HG02759 (cell line): ENCODE data around the gene PNPO.

Experiments
- ATAC-seq: cut with Tn5 transposase; IDR thresholded peaks from one replicate; pipeline ENCODE4 v1.9.1; 2021; ENCODE audit warnings: mild to moderate bottlenecking, moderate library complexity; ENCODE audit not compliant: unreplicated experiment

Gene PNPO

DNA sequence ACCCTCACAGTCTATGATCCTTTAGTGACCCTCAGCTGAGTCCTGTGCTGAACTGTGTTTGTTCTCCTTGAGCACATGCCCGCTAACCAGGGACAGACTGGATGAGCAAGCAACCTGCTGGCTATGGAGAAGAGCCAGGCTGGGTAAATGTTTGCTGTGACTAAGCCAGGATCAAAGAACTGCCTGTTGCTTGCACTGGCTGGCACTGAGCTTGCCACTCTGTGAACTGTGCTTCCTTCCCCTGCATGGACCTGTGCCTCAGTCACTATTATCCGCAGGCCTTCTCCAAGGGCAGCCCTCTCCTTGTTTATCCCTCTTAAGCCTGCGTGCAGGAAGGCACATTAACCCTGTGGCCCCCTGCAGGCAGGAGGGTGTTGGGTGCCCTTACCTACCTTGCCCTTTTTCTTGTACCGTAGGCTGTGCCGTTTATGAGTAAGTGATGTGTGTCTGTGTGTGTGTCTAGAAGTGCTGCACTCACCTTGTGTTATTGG, 7.4 kb downstream of the PNPO start:
- no peak for ATAC-seq

DNA sequence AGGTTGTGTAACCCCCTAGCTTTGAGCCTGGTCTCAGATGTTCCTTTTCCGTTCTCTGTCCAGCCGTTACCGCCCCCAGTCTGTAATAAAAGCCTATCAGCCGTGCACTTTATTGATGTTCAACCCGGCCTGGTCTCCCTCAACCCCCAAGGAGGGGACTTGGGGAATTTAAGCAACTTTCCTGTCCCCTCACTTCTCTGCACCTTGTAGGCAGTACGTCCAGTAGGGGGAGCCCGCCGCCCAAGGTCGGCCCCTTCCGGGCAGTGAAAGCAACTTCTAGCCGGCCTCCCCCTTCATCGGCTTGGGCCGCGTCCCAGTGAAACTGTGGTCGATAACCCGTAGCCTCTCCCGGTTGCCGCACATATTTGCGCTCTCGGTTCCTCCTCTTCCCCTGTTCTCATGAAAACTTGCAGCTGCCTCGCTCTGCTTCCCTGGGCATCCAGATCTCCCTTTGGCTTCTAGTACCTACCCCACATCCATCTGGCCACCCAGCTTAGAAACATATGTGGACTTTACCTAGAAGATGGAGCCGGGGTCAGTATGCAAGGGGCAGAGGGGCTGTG, 7.9 kb downstream of the PNPO start:
- ATAC-seq: peak; percentile 69

GRCh38 chr17:47949946-47950345, 8.6 kb downstream of the PNPO start:
- ATAC-seq: peak; percentile 30

- ATAC-seq: no peak
These were observed 9.1 kb downstream of the PNPO start for GRCh38 chr17:47950448-47950847.

- ATAC-seq: no peak
These were observed 11.0 kb downstream of the PNPO start for GRCh38 chr17:47952171-47953021.

DNA sequence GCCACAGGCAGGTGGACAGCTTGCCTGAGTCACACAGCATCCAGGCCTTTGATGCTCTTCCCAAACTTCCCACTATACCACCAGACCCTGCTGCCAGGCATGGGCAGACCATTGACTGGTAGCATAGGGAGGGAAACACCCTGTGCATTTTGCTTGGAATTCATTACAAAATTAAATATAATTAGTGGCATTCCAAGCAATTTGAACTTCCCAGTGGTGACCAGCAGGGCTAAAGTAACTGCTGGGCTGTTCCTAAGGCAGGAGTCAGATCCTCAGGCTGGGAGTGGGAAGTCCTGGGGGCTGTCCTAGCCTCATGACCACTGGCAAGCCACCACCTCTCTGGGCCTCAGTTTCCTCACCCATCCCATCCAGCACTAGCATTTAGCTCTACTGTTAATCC, 12.5 kb downstream of the PNPO start:
- ATAC-seq: no peak

DNA sequence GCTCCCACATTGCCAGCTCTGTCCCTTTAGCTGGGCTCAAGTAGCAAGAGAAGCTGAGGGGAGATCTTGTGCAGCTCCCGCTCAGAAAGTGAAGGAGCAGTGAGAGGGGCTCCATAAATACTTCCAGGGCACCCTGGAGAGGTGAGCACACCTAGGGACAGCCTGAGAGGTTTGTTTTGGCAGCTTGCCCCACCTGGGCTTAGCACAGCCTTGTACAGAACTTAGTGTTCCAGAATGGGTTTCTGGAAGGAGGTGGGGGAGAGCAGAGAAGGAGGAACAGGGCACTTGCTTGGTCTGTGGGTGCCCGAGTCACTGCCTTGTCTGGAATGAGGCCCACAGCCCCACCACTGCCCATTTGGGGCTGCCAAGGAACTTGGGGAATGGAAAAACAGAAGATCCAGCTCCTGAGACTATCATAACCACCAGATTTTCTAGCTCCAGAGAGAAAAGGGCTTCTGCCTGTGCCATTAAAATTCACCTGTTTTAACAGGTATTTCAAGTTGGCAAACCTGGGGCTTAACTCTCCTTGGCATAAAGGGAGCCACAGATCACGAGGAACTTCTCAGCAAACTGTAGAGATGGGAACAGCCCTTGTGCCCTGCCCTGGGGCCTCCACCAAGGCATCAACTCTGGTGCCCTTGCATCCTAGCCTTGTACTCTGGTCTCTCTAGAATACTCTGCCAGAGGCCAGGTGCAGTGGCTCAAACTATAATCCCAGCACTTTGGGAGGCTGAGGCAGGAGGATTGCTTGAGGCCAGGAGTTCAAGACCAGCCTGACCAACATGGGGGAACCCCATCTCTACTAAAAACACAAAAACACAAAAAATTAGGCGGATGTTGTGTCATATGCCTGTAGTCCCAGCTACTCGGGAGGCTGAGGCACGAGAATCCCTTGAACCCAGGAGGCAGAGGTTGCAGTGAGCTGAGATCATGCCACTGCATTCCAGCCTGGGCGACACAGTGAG, 14.4 kb downstream of the PNPO start:
- ATAC-seq: no peak

GRCh38 chr17:47956791-47957590, 15.6 kb downstream of the PNPO start:
- ATAC-seq: no peak

GRCh38 chr17:47957591-47958490, 16.5 kb downstream of the PNPO start, which contains the start of gene PRR15L:
Gene PRR15L, minus strand, starts transcription at chr17:47957883. Its CDS starts 4,649 bp downstream, at chr17:47953234.
- no peak for ATAC-seq

DNA sequence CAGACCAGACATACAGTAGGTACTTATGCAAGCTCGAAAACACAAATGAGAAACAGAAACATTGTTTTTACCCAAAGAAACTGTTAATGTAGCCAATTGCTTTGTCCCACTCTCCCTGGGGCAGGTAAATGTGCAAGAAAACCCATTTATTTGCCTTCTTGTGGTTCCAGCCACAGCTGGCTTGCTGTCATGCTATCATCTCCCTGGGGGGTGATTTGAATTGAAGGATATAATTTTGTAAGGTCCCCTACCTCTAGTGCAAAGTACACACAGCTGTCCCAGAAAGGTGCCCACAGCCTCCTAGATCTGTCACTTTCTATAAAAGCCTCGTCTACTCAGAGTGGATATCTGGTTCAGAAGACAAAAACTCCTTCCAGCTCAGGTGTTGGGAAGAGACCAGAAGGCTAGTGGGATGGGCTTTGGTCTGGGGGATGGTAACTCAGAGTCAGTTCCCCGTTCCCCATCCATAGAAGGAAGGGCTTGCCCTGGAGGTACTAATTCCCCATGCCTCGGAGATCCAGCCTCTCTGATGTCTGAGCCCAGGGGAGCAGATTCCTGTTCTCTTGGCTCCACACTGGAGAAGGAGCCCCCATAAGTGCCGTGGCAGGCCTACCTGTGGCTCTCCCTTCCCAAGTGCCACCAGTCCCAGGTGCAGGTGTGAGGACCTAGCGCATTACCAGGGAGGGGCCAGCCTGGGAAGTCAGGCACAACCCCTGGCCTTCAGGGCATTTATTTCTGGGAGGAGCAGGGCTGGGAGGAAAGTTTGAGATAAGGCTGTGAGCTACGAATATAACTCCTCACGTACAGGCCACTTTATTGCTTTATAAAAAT, 18.7 kb downstream of the PNPO start:
- ATAC-seq: no peak

DNA sequence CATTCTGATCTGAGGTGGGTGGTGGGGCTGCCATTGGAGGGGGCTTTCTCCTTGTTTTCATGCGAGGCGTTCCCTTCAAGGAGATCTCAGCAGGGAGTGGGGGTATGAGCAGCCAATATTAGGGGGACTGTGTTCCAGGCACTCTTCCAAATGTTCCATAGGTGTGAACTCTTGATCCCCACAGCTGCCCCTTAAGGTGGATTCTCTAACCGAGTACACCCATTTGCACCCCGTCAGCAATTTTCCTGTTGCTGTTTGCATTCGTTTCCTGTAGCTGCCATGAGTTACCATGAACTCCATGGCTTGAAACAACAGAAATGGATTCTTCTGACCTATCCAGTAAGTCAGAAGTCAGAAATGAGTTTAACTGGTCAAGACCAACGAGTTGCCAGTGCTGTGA, 20.0 kb downstream of the PNPO start:
- ATAC-seq: no peak

- no peak for ATAC-seq
These were observed 21.5 kb downstream of the PNPO start for GRCh38 chr17:47962901-47963300.

DNA sequence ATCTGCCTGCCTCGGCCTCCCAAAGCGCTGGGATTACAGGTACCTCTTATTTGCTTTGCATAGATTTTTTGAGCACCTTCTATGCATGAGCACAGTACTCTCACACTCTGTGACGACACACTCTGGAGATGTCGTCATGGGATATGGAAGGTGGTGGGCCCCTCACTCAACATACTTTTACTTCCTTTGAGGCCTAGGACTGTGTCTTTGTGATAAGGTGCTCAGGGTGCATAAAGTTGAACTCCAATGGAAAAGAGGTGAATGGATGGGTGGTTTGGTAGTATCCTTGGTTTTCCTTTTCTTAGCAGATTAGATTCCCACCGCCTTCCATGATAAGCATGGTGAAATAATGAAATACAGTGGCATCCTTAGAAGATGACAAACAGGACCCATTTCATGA, 23.5 kb downstream of the PNPO start:
- no peak for ATAC-seq

DNA sequence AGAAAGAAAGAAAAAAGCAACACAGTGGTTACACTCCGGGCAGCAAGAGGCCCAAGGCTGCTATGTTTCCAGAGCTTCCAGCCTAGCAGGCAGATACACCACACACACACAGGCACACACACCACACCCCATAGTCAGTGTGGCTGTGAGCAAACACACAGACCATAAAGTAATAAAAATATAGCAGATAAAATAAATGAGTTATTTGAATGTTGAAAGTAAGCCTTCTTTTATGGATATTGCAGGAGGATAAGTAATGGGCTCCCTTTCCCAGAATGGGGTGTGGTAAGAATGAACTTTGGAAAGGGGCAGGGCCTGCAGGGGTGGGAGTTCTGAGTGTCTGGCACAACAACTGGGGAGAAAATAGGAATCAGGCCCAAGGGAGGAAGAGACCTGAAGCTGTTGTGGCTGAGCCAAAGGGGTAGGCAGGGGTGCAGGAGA, 24.7 kb downstream of the PNPO start:
- ATAC-seq: no peak

GRCh38 chr17:47967607-47968252, 26.4 kb downstream of the PNPO start:
- no peak for ATAC-seq

- ATAC-seq: no peak
These were observed 27.5 kb downstream of the PNPO start for GRCh38 chr17:47968836-47969235.

GRCh38 chr17:47969930-47970724, 28.8 kb downstream of the PNPO start:
- no peak for ATAC-seq
